GM12878 (cell line): ENCODE results near the gene MDFIC.

Experiments used
- CBX5 ChIP-seq: sonication (generic); IDR thresholded peaks from 2 replicates; pipeline ENCODE4 v1.6.1; 2016; ENCODE audit warnings: low read depth, moderate library complexity, mild to moderate bottlenecking, inconsistent platforms
- EGR1 ChIP-seq, 2 experiments: IDR thresholded peaks; 1 replicate in 1 of 2; 2 replicates in 1 of 2; pipeline ENCODE4 v1.6.1; 2011 to 2012; ENCODE audit warnings: low read depth in 2 of 2, low read length in 2 of 2, borderline replicate concordance in 1 of 2, mild to moderate bottlenecking in 1 of 2, moderate library complexity in 1 of 2
- EP300 ChIP-seq, 2 experiments: fragments of 150-350 bp in 1 of 2; IDR thresholded peaks; 2 replicates each; pipeline ENCODE4 v1.6.1; 2011 to 2012; ENCODE audit warnings: low read depth in 2 of 2, low read length in 2 of 2, borderline replicate concordance in 1 of 2, improper control_type of control experiment in 1 of 2, inconsistent platforms in 1 of 2; ENCODE audit not compliant: control insufficient read depth in 1 of 2
- ETV6 ChIP-seq, 2 experiments: fragments of 450-650 bp in 1 of 2; IDR thresholded peaks in 1 of 2; conservative IDR thresholded peaks in 1 of 2; 2 replicates each; pipeline ENCODE4 v1.6.1; 2014; ENCODE audit warnings: antibody characterized with exemption in 1 of 2, borderline replicate concordance in 1 of 2, low read depth in 1 of 2, mild to moderate bottlenecking in 1 of 2, moderate library complexity in 1 of 2
- EZH2 ChIP-seq: IDR thresholded peaks from 2 replicates; pipeline ENCODE4 v1.6.1; 2012; ENCODE audit warnings: low read depth, mild to moderate bottlenecking, control low read depth, inconsistent platforms, low read length, borderline replicate concordance; ENCODE audit not compliant: control insufficient read depth
- KDM1A ChIP-seq: fragments of 200-600 bp; sonication (generic); IDR thresholded peaks from 2 replicates; pipeline ENCODE4 v1.6.1; 2016; ENCODE audit warnings: borderline replicate concordance
- LARP7 ChIP-seq: fragments of 450-650 bp; IDR thresholded peaks from 2 replicates; pipeline ENCODE4 v1.6.1; 2017; ENCODE audit warnings: mild to moderate bottlenecking
- POLR2A ChIP-seq: IDR thresholded peaks from 2 replicates; pipeline ENCODE4 v1.6.1; 2011; ENCODE audit warnings: low read depth, mild to moderate bottlenecking, low read length
- POLR2AphosphoS5 ChIP-seq: IDR thresholded peaks from 2 replicates; pipeline ENCODE4 v1.6.1; 2011; ENCODE audit warnings: mild to moderate bottlenecking, low read length, inconsistent platforms
- RFX5 ChIP-seq: IDR thresholded peaks from 2 replicates; pipeline ENCODE4 v1.6.1; 2011; ENCODE audit warnings: low read depth, low read length, improper control_type of control experiment
- ZNF274 ChIP-seq: IDR thresholded peaks from one replicate; pipeline ENCODE4 v1.8.0; 2011; ENCODE audit not compliant: insufficient read length, insufficient read depth
- TF ChIP-seq, protein P1 (sequence below): IDR thresholded peaks from 2 replicates; pipeline ENCODE4 v1.6.1; 2012; ENCODE audit warnings: mild to moderate bottlenecking, low read depth, low read length
- TF ChIP-seq, protein P2 (sequence below), 3 experiments: IDR thresholded peaks in 2 of 3; conservative IDR thresholded peaks in 1 of 3; 2 replicates each; pipeline ENCODE4 v1.5.1; 2011; ENCODE audit warnings: low read depth in 3 of 3, low read length in 3 of 3, mild to moderate bottlenecking in 3 of 3, control low read depth in 2 of 3, moderate library complexity in 2 of 3, inconsistent platforms in 1 of 3, mixed read lengths in 1 of 3; ENCODE audit not compliant: control insufficient read depth in 2 of 3, insufficient read depth in 1 of 3; ENCODE audit errors: extremely low read depth in 1 of 3
- TF ChIP-seq, protein P3 (sequence below): IDR thresholded peaks from 2 replicates; pipeline ENCODE4 v1.6.1; 2011; ENCODE audit warnings: low read depth, low read length, improper control_type of control experiment, borderline replicate concordance

DNA sequence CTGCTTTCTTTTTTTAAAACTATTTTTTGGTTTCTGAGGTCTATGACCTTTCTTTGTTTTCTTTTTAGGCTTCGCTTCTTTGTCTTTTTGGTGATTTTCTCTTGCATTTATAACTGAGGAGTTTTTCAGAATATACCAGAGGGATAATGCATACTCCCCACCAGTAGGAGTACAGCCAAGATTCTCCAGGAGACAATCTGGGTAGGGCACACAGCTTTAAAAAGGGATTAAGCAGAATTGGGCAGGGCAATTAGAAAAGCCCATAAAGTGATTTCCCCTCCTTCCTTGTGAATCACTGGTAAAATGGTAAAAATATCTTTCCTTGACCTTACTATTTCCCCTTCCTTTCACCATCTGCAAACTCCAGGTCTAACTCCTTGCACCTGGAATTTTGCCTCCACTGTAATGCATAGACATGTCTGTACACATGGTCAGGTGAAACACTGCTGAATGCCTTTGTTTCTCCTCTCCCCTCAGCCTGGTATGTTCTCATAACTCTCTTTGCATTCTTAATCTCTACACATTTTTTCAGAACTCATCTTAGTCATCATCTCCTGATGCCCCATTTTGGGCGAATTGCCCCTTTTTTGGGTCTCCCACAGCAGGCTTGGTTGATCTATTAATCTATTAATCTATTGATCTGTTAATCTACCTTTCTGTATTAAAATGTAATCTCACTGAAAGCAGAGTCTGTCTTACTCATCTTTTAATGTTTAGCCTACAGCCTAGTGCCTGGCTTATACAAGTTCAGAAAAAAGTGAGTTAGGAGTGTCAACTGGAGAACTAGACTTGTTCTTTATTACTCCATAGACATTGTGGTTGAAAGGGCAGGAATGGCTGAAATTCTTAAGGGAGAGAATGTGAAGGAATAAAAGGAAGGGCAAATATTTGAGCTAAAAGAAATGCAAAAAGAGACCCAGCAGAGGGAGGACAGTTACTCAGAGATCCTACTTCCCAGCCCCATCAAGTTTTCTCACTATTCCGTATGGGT is 64.6 kb downstream of the MDFIC start:
- no peak for TF ChIP-seq EZH2
- TF ChIP-seq LARP7: no peak
- TF ChIP-seq ZNF274: no peak
- TF ChIP-seq EGR1 (IDR thresholded peaks at IDR 0.05; ENCODE audit: borderline replicate concordance in 1 of 2, low read depth in 2 of 2, low read length in 2 of 2): no peak
- no peak for TF ChIP-seq CBX5
- TF ChIP-seq RFX5: no peak
- TF ChIP-seq, protein P1, sequence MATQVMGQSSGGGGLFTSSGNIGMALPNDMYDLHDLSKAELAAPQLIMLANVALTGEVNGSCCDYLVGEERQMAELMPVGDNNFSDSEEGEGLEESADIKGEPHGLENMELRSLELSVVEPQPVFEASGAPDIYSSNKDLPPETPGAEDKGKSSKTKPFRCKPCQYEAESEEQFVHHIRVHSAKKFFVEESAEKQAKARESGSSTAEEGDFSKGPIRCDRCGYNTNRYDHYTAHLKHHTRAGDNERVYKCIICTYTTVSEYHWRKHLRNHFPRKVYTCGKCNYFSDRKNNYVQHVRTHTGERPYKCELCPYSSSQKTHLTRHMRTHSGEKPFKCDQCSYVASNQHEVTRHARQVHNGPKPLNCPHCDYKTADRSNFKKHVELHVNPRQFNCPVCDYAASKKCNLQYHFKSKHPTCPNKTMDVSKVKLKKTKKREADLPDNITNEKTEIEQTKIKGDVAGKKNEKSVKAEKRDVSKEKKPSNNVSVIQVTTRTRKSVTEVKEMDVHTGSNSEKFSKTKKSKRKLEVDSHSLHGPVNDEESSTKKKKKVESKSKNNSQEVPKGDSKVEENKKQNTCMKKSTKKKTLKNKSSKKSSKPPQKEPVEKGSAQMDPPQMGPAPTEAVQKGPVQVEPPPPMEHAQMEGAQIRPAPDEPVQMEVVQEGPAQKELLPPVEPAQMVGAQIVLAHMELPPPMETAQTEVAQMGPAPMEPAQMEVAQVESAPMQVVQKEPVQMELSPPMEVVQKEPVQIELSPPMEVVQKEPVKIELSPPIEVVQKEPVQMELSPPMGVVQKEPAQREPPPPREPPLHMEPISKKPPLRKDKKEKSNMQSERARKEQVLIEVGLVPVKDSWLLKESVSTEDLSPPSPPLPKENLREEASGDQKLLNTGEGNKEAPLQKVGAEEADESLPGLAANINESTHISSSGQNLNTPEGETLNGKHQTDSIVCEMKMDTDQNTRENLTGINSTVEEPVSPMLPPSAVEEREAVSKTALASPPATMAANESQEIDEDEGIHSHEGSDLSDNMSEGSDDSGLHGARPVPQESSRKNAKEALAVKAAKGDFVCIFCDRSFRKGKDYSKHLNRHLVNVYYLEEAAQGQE: no peak
- no peak for TF ChIP-seq POLR2AphosphoS5
- no peak for TF ChIP-seq POLR2A
- no peak for TF ChIP-seq KDM1A
- no peak for TF ChIP-seq EP300 (IDR thresholded peaks at IDR 0.05; ENCODE audit: borderline replicate concordance in 1 of 2, control insufficient read depth in 1 of 2, low read depth in 2 of 2, low read length in 2 of 2)
- no peak for TF ChIP-seq ETV6 (conservative IDR thresholded peaks at IDR 0.05 in 1 of 2, IDR thresholded peaks at IDR 0.05 in 1 of 2; ENCODE audit: borderline replicate concordance in 1 of 2, low read depth in 1 of 2)
- TF ChIP-seq, protein P2, sequence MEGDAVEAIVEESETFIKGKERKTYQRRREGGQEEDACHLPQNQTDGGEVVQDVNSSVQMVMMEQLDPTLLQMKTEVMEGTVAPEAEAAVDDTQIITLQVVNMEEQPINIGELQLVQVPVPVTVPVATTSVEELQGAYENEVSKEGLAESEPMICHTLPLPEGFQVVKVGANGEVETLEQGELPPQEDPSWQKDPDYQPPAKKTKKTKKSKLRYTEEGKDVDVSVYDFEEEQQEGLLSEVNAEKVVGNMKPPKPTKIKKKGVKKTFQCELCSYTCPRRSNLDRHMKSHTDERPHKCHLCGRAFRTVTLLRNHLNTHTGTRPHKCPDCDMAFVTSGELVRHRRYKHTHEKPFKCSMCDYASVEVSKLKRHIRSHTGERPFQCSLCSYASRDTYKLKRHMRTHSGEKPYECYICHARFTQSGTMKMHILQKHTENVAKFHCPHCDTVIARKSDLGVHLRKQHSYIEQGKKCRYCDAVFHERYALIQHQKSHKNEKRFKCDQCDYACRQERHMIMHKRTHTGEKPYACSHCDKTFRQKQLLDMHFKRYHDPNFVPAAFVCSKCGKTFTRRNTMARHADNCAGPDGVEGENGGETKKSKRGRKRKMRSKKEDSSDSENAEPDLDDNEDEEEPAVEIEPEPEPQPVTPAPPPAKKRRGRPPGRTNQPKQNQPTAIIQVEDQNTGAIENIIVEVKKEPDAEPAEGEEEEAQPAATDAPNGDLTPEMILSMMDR (IDR thresholded peaks at IDR 0.05 in 2 of 3, conservative IDR thresholded peaks at IDR 0.05 in 1 of 3; ENCODE audit: control insufficient read depth in 2 of 3, extremely low read depth in 1 of 3, insufficient read depth in 1 of 3, low read depth in 3 of 3, low read length in 3 of 3): no peak
- TF ChIP-seq, protein P3, sequence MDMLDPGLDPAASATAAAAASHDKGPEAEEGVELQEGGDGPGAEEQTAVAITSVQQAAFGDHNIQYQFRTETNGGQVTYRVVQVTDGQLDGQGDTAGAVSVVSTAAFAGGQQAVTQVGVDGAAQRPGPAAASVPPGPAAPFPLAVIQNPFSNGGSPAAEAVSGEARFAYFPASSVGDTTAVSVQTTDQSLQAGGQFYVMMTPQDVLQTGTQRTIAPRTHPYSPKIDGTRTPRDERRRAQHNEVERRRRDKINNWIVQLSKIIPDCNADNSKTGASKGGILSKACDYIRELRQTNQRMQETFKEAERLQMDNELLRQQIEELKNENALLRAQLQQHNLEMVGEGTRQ: no peak
